H9 (cell line): ENCODE measurements around the gene TOGARAM2. TPM values are rescaled to one million over a fixed set of nuclear protein-coding genes. Genes with fewer than 3 reads are reported as not detected.

Experiments
- DNase-seq: peaks from one replicate; pipeline ENCODE4 v3.0.0-alpha.2; 2017
- H2AFZ ChIP-seq: one replicate; pipeline ENCODE4 v1.6.1; 2013; ENCODE audit warnings: mild to moderate bottlenecking, low read length, control low read depth, moderate library complexity
- H2AK5ac ChIP-seq: 2 replicates; pipeline ENCODE4 v1.6.1; 2013; ENCODE audit warnings: low read length, control low read depth, mixed read lengths; ENCODE audit not compliant: insufficient read length
- H2BK120ac ChIP-seq: one replicate; pipeline ENCODE4 v1.6.1; 2013; ENCODE audit warnings: low read depth, mild to moderate bottlenecking, low read length, control low read depth, inconsistent platforms; ENCODE audit not compliant: poor library complexity, severe bottlenecking
- H2BK12ac ChIP-seq: 2 replicates; pipeline ENCODE4 v1.6.1; 2013; ENCODE audit warnings: low read length, control low read depth, mixed read lengths, low read depth; ENCODE audit not compliant: insufficient read length
- H2BK15ac ChIP-seq: 2 replicates; pipeline ENCODE4 v1.6.1; 2013; ENCODE audit warnings: low read depth, low read length, control low read depth
- H2BK20ac ChIP-seq: one replicate; pipeline ENCODE4 v1.6.1; 2013; ENCODE audit warnings: low read depth, mild to moderate bottlenecking, low read length, control low read depth, inconsistent platforms; ENCODE audit not compliant: poor library complexity, severe bottlenecking
- H2BK5ac ChIP-seq: 2 replicates; pipeline ENCODE4 v1.6.1; 2013; ENCODE audit warnings: low read length, control low read depth, mixed read lengths; ENCODE audit not compliant: insufficient read length
- H3K14ac ChIP-seq: 2 replicates; pipeline ENCODE4 v1.6.1; 2013; ENCODE audit warnings: low read length, control low read depth; ENCODE audit not compliant: insufficient read depth
- H3K18ac ChIP-seq: 2 replicates; pipeline ENCODE4 v1.6.1; 2013; ENCODE audit warnings: low read depth, mild to moderate bottlenecking, mixed read lengths, low read length, control low read depth; ENCODE audit not compliant: insufficient read length
- H3K23ac ChIP-seq: 2 replicates; pipeline ENCODE4 v1.6.1; 2013; ENCODE audit warnings: low read length, control low read depth, mixed read lengths, low read depth; ENCODE audit not compliant: insufficient read length
- H3K23me2 ChIP-seq: 2 replicates; pipeline ENCODE4 v1.6.1; 2013; ENCODE audit warnings: low read depth, mild to moderate bottlenecking, mixed read lengths, low read length, control low read depth; ENCODE audit not compliant: insufficient read length, poor library complexity, severe bottlenecking
- H3K27ac ChIP-seq: 2 replicates; pipeline ENCODE4 v1.5.1; 2013; ENCODE audit warnings: low read length, control low read depth, mixed read lengths, low read depth; ENCODE audit not compliant: insufficient read length
- H3K27me3 ChIP-seq: 2 replicates; pipeline ENCODE4 v1.6.1; 2013; ENCODE audit warnings: low read length, control low read depth, inconsistent platforms; ENCODE audit not compliant: insufficient read depth
- H3K4ac ChIP-seq: 2 replicates; pipeline ENCODE4 v1.6.1; 2013; ENCODE audit warnings: low read depth, mild to moderate bottlenecking, control low read depth, inconsistent platforms, low read length, moderate library complexity
- H3K4me1 ChIP-seq: 2 replicates; pipeline ENCODE4 v1.6.1; 2013; ENCODE audit warnings: low read length, control low read depth, inconsistent platforms; ENCODE audit not compliant: insufficient read depth
- H3K4me2 ChIP-seq: 2 replicates; pipeline ENCODE4 v1.6.1; 2013; ENCODE audit warnings: low read length, control low read depth, mixed read lengths; ENCODE audit not compliant: insufficient read length, insufficient read depth
- H3K56ac ChIP-seq: 2 replicates; pipeline ENCODE4 v1.6.1; 2013; ENCODE audit warnings: low read depth, mild to moderate bottlenecking, mixed read lengths, low read length, control low read depth; ENCODE audit not compliant: insufficient read length
- H3K79me1 ChIP-seq: 2 replicates; pipeline ENCODE4 v1.6.1; 2013; ENCODE audit warnings: low read depth, mild to moderate bottlenecking, moderate library complexity, low read length, control low read depth, inconsistent platforms; ENCODE audit not compliant: insufficient read depth, poor library complexity, severe bottlenecking
- H3K79me2 ChIP-seq: 2 replicates; pipeline ENCODE4 v1.6.1; 2013; ENCODE audit warnings: low read length, control low read depth, inconsistent platforms; ENCODE audit not compliant: insufficient read depth
- H3K9ac ChIP-seq: 2 replicates; pipeline ENCODE4 v1.6.1; 2013; ENCODE audit warnings: low read length, control low read depth, mixed read lengths; ENCODE audit not compliant: insufficient read length; ENCODE audit errors: extremely low read depth
- H3K9me3 ChIP-seq: one replicate; pipeline ENCODE4 v1.6.1; 2013; ENCODE audit warnings: low read depth, low read length, inconsistent platforms; ENCODE audit not compliant: control insufficient read depth
- H3T11ph ChIP-seq: one replicate; pipeline ENCODE4 v1.6.1; 2013; ENCODE audit warnings: mild to moderate bottlenecking, low read length, control low read depth, inconsistent platforms
- H4K20me1 ChIP-seq: one replicate; pipeline ENCODE4 v1.6.1; 2013; ENCODE audit not compliant: control insufficient read depth, insufficient read length, insufficient read depth
- H4K5ac ChIP-seq: 2 replicates; pipeline ENCODE4 v1.6.1; 2013; ENCODE audit warnings: low read depth, mild to moderate bottlenecking, mixed read lengths, low read length, control low read depth; ENCODE audit not compliant: insufficient read length
- H4K8ac ChIP-seq: replicated peaks from 2 replicates; pipeline ENCODE4 v1.6.1; 2013; ENCODE audit warnings: low read length, control low read depth, mixed read lengths, low read depth; ENCODE audit not compliant: insufficient read length
- H4K91ac ChIP-seq: 2 replicates; pipeline ENCODE4 v1.6.1; 2013; ENCODE audit warnings: low read depth, mild to moderate bottlenecking, moderate library complexity, mixed read lengths, low read length, control low read depth; ENCODE audit not compliant: insufficient read length
- H3K27ac Mint-ChIP-seq, 3 experiments: 2 replicates in 2 of 3; 3 replicates in 1 of 3; pipeline ENCODE4 v1.8.0; 2020 to 2021; ENCODE audit warnings: mixed read lengths in 3 of 3, mild to moderate bottlenecking in 1 of 3, moderate library complexity in 1 of 3
- H3K27me3 Mint-ChIP-seq: 2 replicates; pipeline ENCODE4 v1.8.0; 2021; ENCODE audit warnings: low read depth, mild to moderate bottlenecking, moderate library complexity, mixed read lengths
- H3K36me3 Mint-ChIP-seq, 3 experiments: 2 replicates in 2 of 3; 3 replicates in 1 of 3; pipeline ENCODE4 v1.8.0; 2020 to 2021; ENCODE audit warnings: low read depth in 3 of 3, mixed read lengths in 3 of 3; ENCODE audit not compliant: insufficient read depth in 1 of 3
- H3K4me1 Mint-ChIP-seq, 2 experiments: 2 replicates each; pipeline ENCODE4 v1.8.0; 2020; ENCODE audit warnings: mixed read lengths in 2 of 2
- H3K4me3 Mint-ChIP-seq, 2 experiments: 2 replicates in 1 of 2; 3 replicates in 1 of 2; pipeline ENCODE4 v1.8.0; 2020 to 2021; ENCODE audit warnings: mild to moderate bottlenecking in 2 of 2, mixed read lengths in 2 of 2, moderate library complexity in 1 of 2
- H3K9me3 Mint-ChIP-seq, 2 experiments: 2 replicates in 1 of 2; 3 replicates in 1 of 2; pipeline ENCODE4 v1.8.0; 2020; ENCODE audit warnings: mild to moderate bottlenecking in 2 of 2, mixed read lengths in 2 of 2, moderate library complexity in 1 of 2
- WGBS: extraction: QIAGEN DNeasy Blood & Tissue Kit; methylation state at CpG from one replicate; pipeline ENCODE4 v1.1.7; 2013; ENCODE audit warnings: missing lambda C conversion rate, low lambda C conversion rate, mixed read lengths; ENCODE audit not compliant: insufficient read length; ENCODE audit errors: extremely low coverage; 5-methylcytosine and 5-hydroxymethylcytosine counted together
- total RNA-seq: library from RNA; stranded (reverse); gene quantifications from 2 replicates; pipeline ENCODE4 v1.2.1, GENCODE V29; 2021
- TF ChIP-seq, protein P1 (sequence below): fragments of 200-600 bp; sonication (generic); conservative IDR thresholded peaks from 3 replicates; pipeline ENCODE4 v1.8.0; 2021; ENCODE audit warnings: antibody characterized with exemption, mild to moderate bottlenecking

The TOGARAM2 gene
- total RNA-seq, 1 experiment from 2014 or later = 0.83 TPM

DNA sequence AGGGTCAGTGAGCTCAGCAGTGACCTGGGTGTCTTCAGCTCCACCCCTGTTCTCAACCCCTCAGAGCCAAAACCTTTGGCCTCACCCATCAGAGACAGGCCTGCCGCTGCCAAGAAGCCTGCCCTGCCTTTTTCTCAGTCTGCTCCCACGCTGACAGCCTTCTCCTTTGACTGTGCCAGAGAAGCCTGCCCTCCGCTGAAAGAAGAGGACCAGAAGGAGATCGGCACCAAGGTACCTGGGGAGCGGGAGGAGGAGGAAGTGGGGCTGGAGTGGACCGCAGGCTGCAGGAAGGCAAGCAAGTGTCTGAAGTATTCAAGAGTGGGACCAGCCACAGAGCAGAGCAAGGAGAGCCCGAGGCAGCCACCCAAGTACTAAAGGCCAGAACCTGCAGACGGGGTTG, 33.2 kb downstream of the TOGARAM2 start:
- Histone ChIP-seq H2BK120ac (no peak overlapping the region), H2AK5ac (no peak overlapping the region), H3K23me2 (no peaks in the 10 kb centered on the region), H2BK5ac (no peak overlapping the region), H3K27ac (no peak overlapping the region), H3K4ac (no peak overlapping the region), H4K91ac (no peak overlapping the region), H2BK20ac (no peak overlapping the region), H3T11ph (no peak overlapping the region), H3K14ac (no peak overlapping the region), H3K23ac (no peak overlapping the region), H2BK15ac (no peak overlapping the region), H3K56ac (no peak overlapping the region), H3K79me2 (no peaks in the 10 kb centered on the region), H3K9ac (no peak overlapping the region), H3K27me3 (no peaks in the 10 kb centered on the region), H2BK12ac (no peak overlapping the region), H3K9me3 (no peaks in the 10 kb centered on the region), H3K4me1 (no peaks in the 10 kb centered on the region; the same call in 1 of the 2 replicates), H4K5ac (no peak overlapping the region), H4K20me1 (no peaks in the 10 kb centered on the region), H3K18ac (no peak overlapping the region), H3K79me1 (no peaks in the 10 kb centered on the region), H4K8ac (no peak overlapping the region), H2AFZ (no peak overlapping the region), H3K4me2 (no peak overlapping the region)
- H3K4me3 Mint-ChIP-seq = no peak overlapping the region
- no peak for DNase-seq
- WGBS = no CpG with 5 or more reads among the region's 8 CpGs
- H3K27ac Mint-ChIP-seq = no peak overlapping the region
- peaks cover 2% of the 10 kb centered on the region for H3K27me3 Mint-ChIP-seq
- H3K9me3 Mint-ChIP-seq = no peaks in the 10 kb centered on the region
- TF ChIP-seq, protein P1, sequence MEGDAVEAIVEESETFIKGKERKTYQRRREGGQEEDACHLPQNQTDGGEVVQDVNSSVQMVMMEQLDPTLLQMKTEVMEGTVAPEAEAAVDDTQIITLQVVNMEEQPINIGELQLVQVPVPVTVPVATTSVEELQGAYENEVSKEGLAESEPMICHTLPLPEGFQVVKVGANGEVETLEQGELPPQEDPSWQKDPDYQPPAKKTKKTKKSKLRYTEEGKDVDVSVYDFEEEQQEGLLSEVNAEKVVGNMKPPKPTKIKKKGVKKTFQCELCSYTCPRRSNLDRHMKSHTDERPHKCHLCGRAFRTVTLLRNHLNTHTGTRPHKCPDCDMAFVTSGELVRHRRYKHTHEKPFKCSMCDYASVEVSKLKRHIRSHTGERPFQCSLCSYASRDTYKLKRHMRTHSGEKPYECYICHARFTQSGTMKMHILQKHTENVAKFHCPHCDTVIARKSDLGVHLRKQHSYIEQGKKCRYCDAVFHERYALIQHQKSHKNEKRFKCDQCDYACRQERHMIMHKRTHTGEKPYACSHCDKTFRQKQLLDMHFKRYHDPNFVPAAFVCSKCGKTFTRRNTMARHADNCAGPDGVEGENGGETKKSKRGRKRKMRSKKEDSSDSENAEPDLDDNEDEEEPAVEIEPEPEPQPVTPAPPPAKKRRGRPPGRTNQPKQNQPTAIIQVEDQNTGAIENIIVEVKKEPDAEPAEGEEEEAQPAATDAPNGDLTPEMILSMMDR = no peak
- H3K4me1 Mint-ChIP-seq = peaks cover 24 to 27% of the 10 kb centered on the region in 2 experiments
- no peaks in the 10 kb centered on the region for H3K36me3 Mint-ChIP-seq
